Naive thymus-derived CD4-positive, alpha-beta T cell (primary cell): ENCODE results near the gene CARD10. TPM values are rescaled to one million over a fixed set of nuclear protein-coding genes. Genes with fewer than 3 reads are reported as not detected.

Experiments
- ATAC-seq: fragments of 150-1000 bp; cut with Tn5 transposase; 2 replicates; pipeline ENCODE4 v1.10.0; 2021; ENCODE audit warnings: mild to moderate bottlenecking, moderate library complexity
- CTCF ChIA-PET: fragments of 350-600 bp; sonication (Branson Sonifier 250); formaldehyde crosslinking; loops from one replicate; lab custom pipeline; 2021; ENCODE audit warnings: antibody characterized with exemption; lab: Charles Lee
- POLR2A ChIA-PET: fragments of 350-600 bp; sonication (Branson Sonifier 250); formaldehyde crosslinking; loops from one replicate; lab custom pipeline; 2021; ENCODE audit warnings: antibody characterized with exemption, inconsistent platforms; lab: Charles Lee
- DNase-seq, 9 donors: peaks; one replicate each; pipeline versions ENCODE4 v3.0.0 to v3.0.0-alpha.2; 2020 to 2022; ENCODE audit warnings: mixed read lengths in 1 of 9
- H3K27ac ChIP-seq: one replicate; pipeline ENCODE4 v1.7.0; 2013; ENCODE audit warnings: mild to moderate bottlenecking, low read depth, low read length, moderate library complexity
- H3K27me3 ChIP-seq, 2 donors: one replicate each; pipeline ENCODE4 v1.7.0; 2013; ENCODE audit warnings: low read length in 2 of 2, mild to moderate bottlenecking in 2 of 2, moderate library complexity in 2 of 2; ENCODE audit not compliant: control insufficient read depth in 2 of 2, insufficient read depth in 2 of 2
- H3K36me3 ChIP-seq, 3 experiments: 1 replicate in 2 of 3; 2 replicates in 1 of 3; pipeline ENCODE4 v1.7.0; 2013; ENCODE audit warnings: low read length in 3 of 3, mild to moderate bottlenecking in 3 of 3, moderate library complexity in 1 of 3; ENCODE audit not compliant: insufficient read depth in 3 of 3, control insufficient read depth in 2 of 3
- H3K4me1 ChIP-seq, 2 donors: one replicate each; pipeline ENCODE4 v1.7.0; 2013; ENCODE audit warnings: low read length in 2 of 2, mild to moderate bottlenecking in 2 of 2, moderate library complexity in 1 of 2; ENCODE audit not compliant: control insufficient read depth in 2 of 2, insufficient read depth in 2 of 2
- H3K4me3 ChIP-seq: 2 replicates; pipeline ENCODE4 v1.7.0; 2013; ENCODE audit warnings: mild to moderate bottlenecking, low read length
- H3K9me3 ChIP-seq, 3 experiments: 1 replicate in 2 of 3; 2 replicates in 1 of 3; pipeline ENCODE4 v1.7.0; 2013; ENCODE audit warnings: low read length in 3 of 3; ENCODE audit not compliant: control insufficient read depth in 2 of 3
- H3K27ac Mint-ChIP-seq, 9 donors: one replicate each; pipeline ENCODE4 v1.8.0; 2020 to 2022; ENCODE audit warnings: mixed read lengths in 9 of 9, mild to moderate bottlenecking in 8 of 9, moderate library complexity in 5 of 9, inconsistent platforms in 2 of 9
- H3K27me3 Mint-ChIP-seq, 5 donors: one replicate each; pipeline ENCODE4 v1.8.0; 2021 to 2022; ENCODE audit warnings: mixed read lengths in 5 of 5, mild to moderate bottlenecking in 1 of 5
- H3K36me3 Mint-ChIP-seq, 5 donors: one replicate each; pipeline ENCODE4 v1.8.0; 2020 to 2022; ENCODE audit warnings: mixed read lengths in 5 of 5, mild to moderate bottlenecking in 3 of 5, inconsistent platforms in 1 of 5
- H3K4me1 Mint-ChIP-seq, 7 donors: one replicate each; pipeline ENCODE4 v1.8.0; 2020 to 2022; ENCODE audit warnings: mixed read lengths in 7 of 7, mild to moderate bottlenecking in 3 of 7, inconsistent platforms in 1 of 7
- H3K4me3 Mint-ChIP-seq, 10 donors: one replicate each; pipeline ENCODE4 v1.8.0; 2020 to 2022; ENCODE audit warnings: mild to moderate bottlenecking in 10 of 10, mixed read lengths in 10 of 10, moderate library complexity in 6 of 10, inconsistent platforms in 2 of 10
- H3K9me3 Mint-ChIP-seq, 11 donors: one replicate each; pipeline ENCODE4 v1.8.0; 2020 to 2022; ENCODE audit warnings: mixed read lengths in 11 of 11, mild to moderate bottlenecking in 4 of 11, inconsistent platforms in 1 of 11, moderate library complexity in 1 of 11
- intact Hi-C, 2 donors: fragments of 100-400 bp; cut with micrococcal nuclease; formaldehyde crosslinking; loops; one replicate each; pipeline ENCODE4 v1.15.1; 2023
- polyA plus RNA-seq, 2 donors: library from polyadenylated mRNA; unstranded; fragments of 300-500 nt; fragmentation: Illumina TruSeq; gene quantifications; one replicate each; pipeline ENCODE4 v1.2.3, GENCODE V29; 2021
- total RNA-seq, 6 experiments: library from RNA in 5 of 6; stranded (reverse) in 5 of 6; gene quantifications; 1 replicate in 5 of 6; 2 replicates in 1 of 6; pipeline ENCODE4 v1.2.3 and lab custom pipeline; 2021 to 2026

Gene CARD10
- total and polyA plus RNA-seq, 7 experiments from 2014 or later, result 0.13 to 1.0 (median 0.69) TPM; not detected in 2

- Mint-ChIP-seq H3K9me3 (no peaks in the 10 kb centered on the region), H3K27me3 (peaks cover 0 to 7% (median 0%) of the 10 kb centered on the region in 5 donors), H3K36me3 (no peaks in the 10 kb centered on the region), H3K4me3 (no peak overlapping the region), H3K27ac (peak overlapping the region in 1 of 9 donors; percentile 40), H3K4me1 (peaks cover 16 to 25% (median 17%) of the 10 kb centered on the region in 7 donors)
- Histone ChIP-seq H3K36me3 (no peaks in the 10 kb centered on the region), H3K27ac (no peak overlapping the region), H3K4me1 (peaks cover 1 to 18% of the 10 kb centered on the region in 2 donors), H3K27me3 (no peaks in the 10 kb centered on the region), H3K9me3 (no peaks in the 10 kb centered on the region), H3K4me3 (no peak overlapping the region)
- ATAC-seq, result no peak
- CTCF ChIA-PET, result no interaction called here
- DNase-seq, result no peak
- intact Hi-C loops, result no loop called here
- POLR2A ChIA-PET, result no interaction called here
Observed at GRCh38 chr22:37503183-37503683, 16.0 kb downstream of the CARD10 start.

GRCh38 chr22:37502342-37503182 lies 16.7 kb downstream of the CARD10 start:
- Histone ChIP-seq H3K27ac (no peak overlapping the region), H3K9me3 (no peaks in the 10 kb centered on the region), H3K27me3 (no peaks in the 10 kb centered on the region), H3K4me1 (peaks cover 4 to 21% of the 10 kb centered on the region in 2 donors), H3K4me3 (no peak overlapping the region), H3K36me3 (no peaks in the 10 kb centered on the region)
- peaks cover 0 to 7% (median 0%) of the 10 kb centered on the region in 5 donors for H3K27me3 Mint-ChIP-seq
- POLR2A ChIA-PET, result no interaction called here
- ATAC-seq (no peak), DNase-seq (no peak)
- intact Hi-C loops, result no loop called here
- peak overlapping the region in 2 of 10 donors; percentile 7 to 19 for H3K4me3 Mint-ChIP-seq
- H3K36me3 Mint-ChIP-seq, result no peaks in the 10 kb centered on the region
- H3K27ac Mint-ChIP-seq, result peak overlapping the region in 1 of 9 donors; percentile 83
- peaks cover 17 to 31% (median 23%) of the 10 kb centered on the region in 7 donors for H3K4me1 Mint-ChIP-seq
- CTCF ChIA-PET, result interaction anchor here (0.7 to 1.2 kb wide), 2 partner anchors 26 to 31 kb away, joined by 3 to 7 read pairs; no protein-coding TSS in a partner anchor
- H3K9me3 Mint-ChIP-seq, result no peaks in the 10 kb centered on the region

GRCh38 chr22:37501610-37502341 lies 17.4 kb downstream of the CARD10 start:
- H3K27me3 Mint-ChIP-seq, result peaks cover 0 to 7% (median 0%) of the 10 kb centered on the region in 5 donors
- Histone ChIP-seq H3K27me3 (no peaks in the 10 kb centered on the region), H3K27ac (no peak overlapping the region), H3K4me3 (no peak overlapping the region), H3K36me3 (no peaks in the 10 kb centered on the region), H3K9me3 (no peaks in the 10 kb centered on the region), H3K4me1 (peaks cover 4 to 21% of the 10 kb centered on the region in 2 donors)
- POLR2A ChIA-PET, result no interaction called here
- H3K27ac Mint-ChIP-seq, result peak overlapping the region in 3 of 9 donors; percentile 8 to 82 (median 55)
- ATAC-seq (no peak), DNase-seq (no peak)
- CTCF ChIA-PET, result interaction anchor here (0.7 to 1.2 kb wide), 2 partner anchors 26 to 30 kb away, joined by 3 to 7 read pairs; no protein-coding TSS in a partner anchor
- H3K4me3 Mint-ChIP-seq, result peak overlapping the region in 8 of 10 donors; percentile 5 to 74 (median 20)
- H3K4me1 Mint-ChIP-seq, result peaks cover 17 to 32% (median 23%) of the 10 kb centered on the region in 7 donors
- no peaks in the 10 kb centered on the region for H3K36me3 Mint-ChIP-seq
- intact Hi-C loops, result no loop called here
- no peaks in the 10 kb centered on the region for H3K9me3 Mint-ChIP-seq

GRCh38 chr22:37500745-37501609 lies 18.2 kb downstream of the CARD10 start:
- Mint-ChIP-seq H3K27ac (peak overlapping the region in 3 of 9 donors; percentile 8 to 59 (median 55)), H3K9me3 (no peaks in the 10 kb centered on the region), H3K4me3 (peak overlapping the region in 5 of 10 donors; percentile 7 to 74 (median 49)), H3K36me3 (no peaks in the 10 kb centered on the region), H3K27me3 (peaks cover 0 to 7% (median 0%) of the 10 kb centered on the region in 5 donors), H3K4me1 (peaks cover 17 to 32% (median 23%) of the 10 kb centered on the region in 7 donors)
- H3K4me1 ChIP-seq, result peaks cover 4 to 21% of the 10 kb centered on the region in 2 donors
- ATAC-seq, result no peak
- CTCF ChIA-PET, result interaction anchor here (1.2 to 4.8 kb wide), 3 partner anchors 29 to 34 kb away, joined by 3 to 45 read pairs (median 7); no protein-coding TSS in a partner anchor
- no peak overlapping the region for H3K4me3 ChIP-seq
- H3K27me3 ChIP-seq, result no peaks in the 10 kb centered on the region
- DNase-seq, result no peak
- H3K27ac ChIP-seq, result no peak overlapping the region
- POLR2A ChIA-PET, result no interaction called here
- intact Hi-C loops, result no loop called here
- H3K36me3 ChIP-seq, result no peaks in the 10 kb centered on the region
- no peaks in the 10 kb centered on the region for H3K9me3 ChIP-seq

GRCh38 chr22:37499789-37500540 lies 19.2 kb downstream of the CARD10 start:
- intact Hi-C loops, result no loop called here
- no peak for ATAC-seq
- Mint-ChIP-seq H3K27ac (no peak overlapping the region), H3K4me1 (peaks cover 17 to 32% (median 23%) of the 10 kb centered on the region in 7 donors), H3K36me3 (no peaks in the 10 kb centered on the region), H3K4me3 (no peak overlapping the region), H3K27me3 (peaks cover 0 to 7% (median 0%) of the 10 kb centered on the region in 5 donors), H3K9me3 (no peaks in the 10 kb centered on the region)
- ChIA-PET POLR2A (interaction anchor here (2.0 to 5.4 kb wide), 2 partner anchors 14 to 28 kb away, joined by 6 to 37 read pairs; partner anchors contain the start of gene MFNG), CTCF (interaction anchor here (1.3 to 4.8 kb wide), 2 partner anchors 28 to 33 kb away, joined by 3 to 45 read pairs; no protein-coding TSS in a partner anchor)
- H3K4me3 ChIP-seq, result no peak overlapping the region
- no peak for DNase-seq
- H3K27me3 ChIP-seq, result no peaks in the 10 kb centered on the region
- H3K9me3 ChIP-seq, result no peaks in the 10 kb centered on the region
- H3K4me1 ChIP-seq, result peaks cover 4 to 21% of the 10 kb centered on the region in 2 donors
- no peaks in the 10 kb centered on the region for H3K36me3 ChIP-seq
- H3K27ac ChIP-seq, result no peak overlapping the region
